Kidney capillary endothelial cell (primary cell): ENCODE results near the gene CTSH.

Experiments used
- DNase-seq: peaks from one replicate; pipeline ENCODE4 v3.0.0-alpha.2; 2018; ENCODE audit warnings: low spot score

Gene CTSH

DNA sequence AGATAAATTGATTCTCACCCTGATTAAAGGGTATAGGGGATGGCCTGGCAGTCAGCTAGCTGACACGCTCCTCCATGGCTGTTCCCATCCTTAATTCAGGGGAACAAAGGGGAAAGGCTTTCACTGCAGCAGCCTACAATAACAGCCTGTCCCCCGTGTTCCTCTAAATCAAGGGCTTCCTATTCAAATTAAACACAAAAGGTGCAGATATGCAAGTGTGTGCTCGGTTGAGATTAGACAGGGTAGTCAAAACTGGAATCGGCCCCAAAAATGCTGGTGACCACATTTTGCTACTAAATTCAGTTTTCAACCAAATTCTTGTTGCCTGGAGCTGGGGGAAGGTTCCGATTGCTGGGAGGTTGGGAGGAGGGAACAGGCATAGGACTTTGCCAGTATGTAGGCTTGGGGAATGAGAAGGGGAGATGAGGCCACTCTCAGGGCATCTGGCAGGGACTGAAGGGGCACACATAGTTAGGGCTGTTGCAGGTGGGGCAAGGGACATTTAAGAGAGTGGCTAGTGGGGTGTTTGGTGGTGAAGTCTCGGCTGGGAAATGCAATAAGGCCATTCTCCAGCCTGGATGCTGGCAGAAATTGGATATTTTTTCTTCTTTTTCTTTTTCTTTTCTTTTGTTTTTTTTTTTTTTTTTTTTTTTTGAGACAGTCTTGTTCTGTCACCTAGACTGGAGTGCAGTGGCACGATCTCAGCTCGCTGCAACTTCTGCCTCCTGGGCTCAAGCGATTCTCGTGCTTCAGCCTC lies 32.9 kb upstream of the CTSH start:
- DNase-seq, result no peak

DNA sequence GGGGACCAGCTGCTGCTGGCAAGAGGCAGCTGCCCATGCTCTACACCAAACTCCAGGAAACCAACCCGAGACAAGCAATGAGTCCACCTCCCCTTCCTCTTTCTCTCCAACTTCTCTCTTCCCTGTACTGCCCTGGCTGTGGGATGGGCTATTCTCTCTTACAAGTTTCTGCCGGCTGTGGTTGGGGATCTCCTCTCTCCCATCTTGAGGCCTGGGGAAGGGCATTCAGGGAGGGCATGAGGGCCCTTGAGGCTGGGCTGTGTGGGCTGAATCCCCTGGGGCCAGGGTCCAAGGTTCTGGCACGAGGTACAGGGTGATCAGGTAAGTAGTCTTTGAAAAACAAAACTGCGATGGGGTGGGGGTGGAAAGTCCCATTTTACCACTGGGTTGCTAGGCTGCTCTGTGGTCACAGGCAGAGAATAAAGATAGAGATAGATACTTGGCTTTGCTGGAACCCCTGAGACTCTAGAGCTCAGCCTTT lies 32.3 kb upstream of the CTSH start:
- no peak for DNase-seq

- no peak for DNase-seq
Measured at GRCh38 chr15:78976691-78977090, 31.8 kb upstream of the CTSH start.

- no peak for DNase-seq
Measured at GRCh38 chr15:78974272-78974918, 29.5 kb upstream of the CTSH start.

DNA sequence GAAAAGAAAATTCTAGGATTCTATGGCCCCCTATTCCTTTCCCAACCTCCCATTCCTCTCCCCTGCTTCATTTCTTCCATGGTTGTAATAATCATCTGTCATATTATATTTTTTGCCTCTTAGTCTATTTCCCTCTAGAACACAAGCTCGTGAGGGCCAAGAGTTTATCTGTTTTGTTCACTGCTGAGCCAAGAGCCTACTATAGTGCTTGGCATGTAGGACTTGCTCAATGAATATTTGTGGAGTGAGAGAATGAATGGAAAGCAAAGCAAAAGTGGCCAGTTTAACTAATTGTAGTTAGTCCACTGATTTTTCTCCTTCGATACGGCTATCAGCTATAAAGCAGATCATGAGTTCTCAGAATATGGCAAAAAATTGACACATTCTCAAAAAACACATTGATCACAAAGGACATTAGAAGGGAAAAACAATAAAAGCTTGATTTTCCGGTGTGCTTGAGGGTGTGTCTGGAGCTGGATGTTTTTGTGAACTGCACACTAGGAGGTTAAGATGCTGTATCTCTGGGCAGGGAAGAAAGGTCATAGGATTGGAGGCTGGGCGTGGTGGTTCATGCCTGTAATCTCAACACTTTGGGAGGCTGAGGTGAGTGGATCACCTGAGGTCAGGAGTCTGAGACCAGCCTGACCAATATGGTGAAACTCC lies 25.0 kb upstream of the CTSH start:
- no peak for DNase-seq

GRCh38 chr15:78968539-78969271 lies 23.9 kb upstream of the CTSH start:
- no peak for DNase-seq

- no peak for DNase-seq
Measured at GRCh38 chr15:78968114-78968513, 23.3 kb upstream of the CTSH start.

GRCh38 chr15:78960308-78960707 lies 15.5 kb upstream of the CTSH start:
- DNase-seq, result no peak

DNA sequence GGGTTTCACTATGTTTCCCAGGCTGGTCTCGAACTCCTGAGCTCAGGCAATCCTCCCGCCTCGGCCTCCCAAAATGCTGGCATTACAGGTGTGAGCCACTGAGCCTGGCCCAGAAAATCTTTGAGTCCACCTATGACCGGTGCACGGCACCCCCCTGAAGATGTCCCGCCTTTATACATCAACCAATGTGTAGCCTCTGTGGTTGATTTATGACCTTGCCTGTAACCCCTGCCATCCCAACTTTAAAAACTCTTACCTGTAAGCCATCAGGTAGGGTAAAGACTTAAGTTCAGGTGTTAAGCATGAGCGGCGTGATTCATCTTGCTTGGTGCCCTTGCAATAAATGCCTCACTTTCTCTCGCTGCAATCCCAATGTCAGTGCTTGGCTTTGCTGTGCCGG lies 14.5 kb upstream of the CTSH start:
- DNase-seq, result no peak

- DNase-seq, result no peak
Measured at GRCh38 chr15:78957416-78958093, 12.7 kb upstream of the CTSH start.

DNA sequence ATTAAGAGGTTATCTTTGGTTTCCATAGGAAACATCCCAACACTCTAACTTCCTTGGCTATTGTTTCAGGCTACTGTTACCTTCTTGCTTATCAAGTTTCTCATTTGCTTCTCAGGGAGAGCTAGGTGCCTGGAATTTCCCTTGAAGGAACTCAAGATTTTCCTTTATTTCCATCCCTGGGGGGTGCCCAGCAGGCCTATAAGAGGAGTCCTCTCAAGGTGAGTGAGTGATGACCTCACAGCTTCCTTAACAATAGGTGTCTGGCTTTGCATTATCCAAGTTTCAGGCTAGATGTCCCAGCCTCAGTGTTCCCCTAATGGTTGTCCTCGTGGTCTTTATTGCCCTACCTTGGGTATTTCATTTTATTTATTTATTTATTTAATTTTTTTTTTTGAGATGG lies 12.1 kb upstream of the CTSH start:
- DNase-seq, result no peak

DNA sequence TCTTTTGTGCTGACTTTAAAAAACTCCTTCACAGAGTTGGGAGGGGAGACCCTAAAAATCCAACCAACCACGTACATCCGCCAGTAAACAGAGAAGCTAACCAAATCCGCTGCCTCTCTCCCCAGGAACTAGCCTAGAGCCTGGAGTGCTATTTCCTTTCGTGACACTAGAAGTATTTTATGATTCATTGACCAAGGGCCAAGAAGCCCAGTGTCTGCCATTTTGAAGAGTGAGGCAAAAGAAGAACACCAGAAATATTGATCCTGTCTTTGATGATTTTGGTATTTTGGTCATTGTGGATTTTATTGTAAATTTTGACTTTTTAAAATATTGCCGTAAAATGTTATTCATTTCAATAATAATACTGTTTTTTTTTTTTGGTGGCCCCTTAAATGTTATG lies 10.5 kb upstream of the CTSH start:
- DNase-seq, result no peak

DNA sequence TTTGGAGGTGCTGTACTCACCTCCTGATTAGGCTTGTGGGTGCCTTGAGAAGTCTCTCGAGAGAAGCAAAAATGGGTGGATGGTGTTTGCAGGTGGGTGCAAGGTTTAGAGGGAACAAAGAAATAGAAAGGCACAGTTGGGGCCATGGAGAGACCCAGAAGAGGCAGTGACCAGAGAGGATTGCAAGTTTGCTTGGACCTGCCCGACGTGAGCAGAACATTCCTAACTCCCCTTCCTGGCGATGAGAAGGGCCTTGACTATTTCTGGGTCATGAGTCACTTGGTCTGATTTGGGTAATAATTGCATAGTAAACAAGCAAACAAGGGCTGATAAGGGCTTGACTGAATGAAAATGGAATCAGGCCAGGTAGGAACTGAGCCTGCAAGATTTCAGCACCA lies 7.0 kb upstream of the CTSH start:
- DNase-seq, result peak; percentile 36

GRCh38 chr15:78950902-78951840 lies 6.3 kb upstream of the CTSH start:
- peak; percentile 34 for DNase-seq

DNA sequence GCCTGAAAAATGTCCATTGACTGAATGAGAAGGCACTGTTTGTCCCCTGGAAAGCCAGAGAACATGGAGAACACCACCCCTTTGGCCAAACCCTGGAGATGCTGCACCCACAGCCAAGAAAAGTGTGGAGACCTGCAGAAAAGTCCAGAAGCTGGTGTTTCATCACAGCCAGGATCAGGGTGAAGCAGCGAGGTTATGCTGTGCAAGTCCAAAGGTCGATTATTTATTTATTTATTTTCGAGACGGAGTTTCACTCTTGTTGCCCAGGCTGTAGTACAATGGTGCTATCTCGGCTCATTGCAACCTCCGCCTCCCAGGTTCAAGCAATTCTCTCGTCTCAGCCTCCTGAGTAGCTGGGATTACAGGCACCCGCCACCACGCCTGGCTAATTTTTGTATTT lies 5.5 kb upstream of the CTSH start:
- DNase-seq, result no peak

GRCh38 chr15:78949461-78949860 lies 4.6 kb upstream of the CTSH start:
- DNase-seq, result no peak

DNA sequence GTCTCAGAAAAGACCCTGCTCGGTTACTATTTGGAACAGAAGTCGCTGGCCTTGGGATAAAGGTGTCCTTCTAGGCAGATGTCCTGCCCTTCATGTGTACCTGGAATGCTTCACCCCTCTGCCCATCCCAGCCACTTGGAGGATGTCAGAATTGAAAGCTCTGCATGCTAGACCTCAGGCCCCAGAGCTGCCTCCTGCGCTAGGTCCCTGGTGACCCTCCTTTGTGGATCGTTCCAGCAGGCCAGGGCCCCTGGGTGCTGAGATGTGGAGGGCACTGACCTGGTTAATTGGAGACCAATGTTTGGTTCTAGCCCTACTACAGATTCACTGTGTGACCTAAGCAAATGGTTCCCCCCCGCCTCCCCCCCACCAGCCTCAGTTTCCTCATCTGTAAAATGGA lies 2.7 kb upstream of the CTSH start:
- no peak for DNase-seq

DNA sequence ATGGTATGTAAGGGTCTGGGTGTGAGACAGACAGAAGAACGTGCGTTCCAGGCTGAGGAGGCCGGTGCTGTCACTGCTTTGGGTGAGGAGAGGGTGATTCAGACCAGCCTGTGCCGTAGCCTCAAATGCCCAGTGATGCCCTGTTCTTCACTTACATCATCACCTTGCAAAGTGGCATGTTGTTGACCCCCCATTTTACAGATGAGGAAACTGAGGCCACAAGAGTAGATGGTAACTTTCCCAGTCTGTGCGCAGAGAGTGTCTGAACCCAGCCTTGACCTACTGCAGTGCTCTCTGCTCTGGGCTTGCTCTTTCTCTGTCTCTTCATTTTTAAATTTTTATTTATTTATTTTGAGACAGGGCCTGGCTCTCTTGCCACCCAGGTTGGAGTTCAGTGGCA lies 1.6 kb upstream of the CTSH start:
- no peak for DNase-seq

GRCh38 chr15:78944202-78944625 lies 632 bp downstream of the CTSH start:
- DNase-seq, result no peak

- DNase-seq, result no peak
Measured at GRCh38 chr15:78943692-78944091, 1.2 kb downstream of the CTSH start.

GRCh38 chr15:78942741-78943140 lies 2.1 kb downstream of the CTSH start:
- no peak for DNase-seq
